ENCODE results near the gene AGXT2. TPM values are rescaled to one million over a fixed set of nuclear protein-coding genes. Genes with fewer than 3 reads are reported as not detected.

The AGXT2 gene
- total and polyA plus RNA-seq, 2 donors (not counting 3 experiments of a cell fraction or from before 2014, with no cell fraction given) = not detected

- dilution Hi-C loops (cut with MboI; ENCODE audit: extremely low pct_ligation_motif_present, low sequenced_read_pairs) = no loop called here
These were observed 21.4 kb downstream of the AGXT2 start for GRCh38 chr5:35026280-35026840.

More at GRCh38 chr5:35026280-35026840, 21.4 kb downstream of the AGXT2 start:
- Histone ChIP-seq H3K27ac (ENCODE audit: insufficient read depth, low read depth, low read length) (no peak overlapping the region), H2AFZ (ENCODE audit: low read depth, low read length) (no peak overlapping the region), H4K20me1 (replicated peaks; ENCODE audit: control insufficient read depth, extremely low read depth, insufficient read depth, low read length) (no peaks in the 10 kb centered on the region), H3K79me2 (ENCODE audit: control insufficient read depth, insufficient read depth, low read length) (no peaks in the 10 kb centered on the region), H3K4me3 (replicated peaks in 1 of 3; ENCODE audit: insufficient read depth in 1 of 3, low read depth in 1 of 3, low read length in 3 of 3) (no peak overlapping the region), H3K36me3 (ENCODE audit: control insufficient read depth in 2 of 2, extremely low read depth in 1 of 2, insufficient read depth in 2 of 2, low read length in 2 of 2) (no peaks in the 10 kb centered on the region), H3K9ac (replicated peaks; ENCODE audit: extremely low read depth, insufficient read depth, low read length) (no peak overlapping the region), H3K9me3 (replicated peaks; ENCODE audit: control insufficient read depth, insufficient read depth, low read length) (no peaks in the 10 kb centered on the region), H3K9me1 (replicated peaks; ENCODE audit: control insufficient read depth, extremely low read depth, insufficient read depth, low read length) (no peaks in the 10 kb centered on the region), H3K4me2 (ENCODE audit: insufficient read depth, low read length) (no peak overlapping the region), H3K27me3 (ENCODE audit: control insufficient read depth in 2 of 2, insufficient read depth in 2 of 2, low read length in 2 of 2) (peaks cover 0 to 2% of the 10 kb centered on the region in 2 experiments), H3K4me1 (ENCODE audit: control insufficient read depth, extremely low read depth, insufficient read depth, low read length) (no peaks in the 10 kb centered on the region)
- ChIA-PET CTCF (interaction anchor here (2.7 kb wide), 1 partner anchor 23 kb away, joined by 13 read pairs; no protein-coding TSS in a partner anchor), POLR2A (no interaction called here)
- no TSS peak for BruUV-seq (replicated peaks)
- DNase-seq (ENCODE audit: low read depth, low spot score) (no peak), FAIRE-seq (no peak)
- intact Hi-C loops (cut with micrococcal nuclease) = no loop called here
- TF ChIP-seq EZH2 (IDR thresholded peaks at IDR 0.05; ENCODE audit: borderline replicate concordance, low read depth, low read length, severe bottlenecking) = no peak
- no peak for TF ChIP-seq POLR2AphosphoS5 (IDR thresholded peaks at IDR 0.05; ENCODE audit: insufficient read depth, low read depth, low read length)
- TF ChIP-seq GATA2 (IDR thresholded peaks at IDR 0.05; ENCODE audit: insufficient read depth, insufficient read length, low read depth, low read length) = no peak
- TF ChIP-seq POLR2A (IDR thresholded peaks at IDR 0.05; ENCODE audit: low read depth, low read length) = no peak
- TF ChIP-seq MYC (IDR thresholded peaks at IDR 0.05; ENCODE audit: low read depth, low read length) = no peak
- no peak for TF ChIP-seq MAX (IDR thresholded peaks at IDR 0.05; ENCODE audit: insufficient read depth, insufficient read length)
- no peak for TF ChIP-seq FOS (IDR thresholded peaks at IDR 0.05; ENCODE audit: borderline replicate concordance, insufficient read depth, low read length)
- TF ChIP-seq JUN (IDR thresholded peaks at IDR 0.05; ENCODE audit: borderline replicate concordance, insufficient read depth, insufficient read length, low read depth) = no peak
- TF ChIP-seq CTCF (IDR thresholded peaks at IDR 0.05; ENCODE audit: extremely low read depth in 1 of 2, insufficient read depth in 1 of 2, low read depth in 1 of 2, low read length in 2 of 2) = no peak

All from endothelial cell of umbilical vein (primary cell).